DOHH2 (cell line): ENCODE measurements around the gene NDRG3.
A peak's percentile ranks its signal among the peaks of the same experiment; 100 is the strongest.

Experiments
- H3F3A ChIP-seq: fragments of 200-600 bp; sonication (generic), shearing (Covaris generic); 2 replicates; pipeline ENCODE4 v1.6.0; 2016; ENCODE audit warnings: antibody characterized with exemption, mild to moderate bottlenecking; ENCODE audit not compliant: control insufficient read depth, insufficient read depth
- H3K27ac ChIP-seq: fragments of 200-600 bp; sonication (generic); 2 replicates; pipeline ENCODE4 v1.5.1; 2014; ENCODE audit warnings: low read depth, mild to moderate bottlenecking, low read length, moderate library complexity
- H3K27me3 ChIP-seq: fragments of 200-600 bp; sonication (generic); 2 replicates; pipeline ENCODE4 v1.6.1; 2014; ENCODE audit warnings: mild to moderate bottlenecking, low read length, mixed read lengths; ENCODE audit not compliant: control insufficient read depth
- H3K36me3 ChIP-seq: fragments of 200-600 bp; sonication (generic); 2 replicates; pipeline ENCODE4 v1.6.1; 2014; ENCODE audit warnings: mild to moderate bottlenecking, low read length, moderate library complexity, mixed read lengths; ENCODE audit not compliant: control insufficient read depth
- H3K4me1 ChIP-seq: fragments of 200-600 bp; sonication (generic); 2 replicates; pipeline ENCODE4 v1.6.1; 2014; ENCODE audit warnings: mild to moderate bottlenecking, low read length, mixed read lengths; ENCODE audit not compliant: control insufficient read depth
- H3K4me2 ChIP-seq: fragments of 200-600 bp; sonication (generic); 2 replicates; pipeline ENCODE4 v1.6.0; 2014; ENCODE audit warnings: mild to moderate bottlenecking, low read length, moderate library complexity
- H3K4me3 ChIP-seq: fragments of 200-600 bp; sonication (generic); 2 replicates; pipeline ENCODE4 v1.5.1; 2014; ENCODE audit warnings: mild to moderate bottlenecking, low read length, mixed read lengths
- H3K79me2 ChIP-seq: fragments of 200-600 bp; sonication (generic); 2 replicates; pipeline ENCODE4 v1.6.1; 2014; ENCODE audit warnings: mild to moderate bottlenecking, low read length, mixed read lengths; ENCODE audit not compliant: control insufficient read depth
- H3K9me2 ChIP-seq: fragments of 200-600 bp; sonication (generic); replicated peaks from 2 replicates; pipeline ENCODE4 v1.6.1; 2014; ENCODE audit warnings: mild to moderate bottlenecking, low read length, mixed read lengths; ENCODE audit not compliant: control insufficient read depth
- H3K9me3 ChIP-seq: fragments of 200-600 bp; sonication (generic); 2 replicates; pipeline ENCODE4 v1.6.1; 2014; ENCODE audit warnings: antibody characterized with exemption, low read length, mixed read lengths; ENCODE audit not compliant: control insufficient read depth, insufficient read depth
- H4K20me1 ChIP-seq: fragments of 200-600 bp; sonication (generic); 2 replicates; pipeline ENCODE4 v1.6.0; 2014; ENCODE audit warnings: low read depth, mild to moderate bottlenecking, antibody characterized with exemption, low read length, moderate library complexity; ENCODE audit not compliant: control insufficient read depth, insufficient read depth
- CTCF ChIP-seq: fragments of 200-600 bp; sonication (generic); IDR thresholded peaks from one replicate; pipeline ENCODE4 v1.5.1; 2014; ENCODE audit warnings: antibody characterized with exemption, mild to moderate bottlenecking, low read depth, low read length; ENCODE audit not compliant: poor library complexity, severe bottlenecking
- EZH2phosphoT487 ChIP-seq: fragments of 200-600 bp; sonication (generic); IDR thresholded peaks from 2 replicates; pipeline ENCODE4 v1.6.1; 2017; ENCODE audit warnings: borderline replicate concordance, mild to moderate bottlenecking, antibody characterized with exemption, low read length, moderate library complexity, mixed read lengths

The NDRG3 gene

GRCh38 chr20:36606158-36607066, 139.5 kb downstream of the NDRG3 start:
- Histone ChIP-seq H4K20me1 (peaks cover 10% of the 10 kb centered on the region), H3K4me2 (peak overlapping the region; percentile 71), H3K27me3 (no peaks in the 10 kb centered on the region), H3K27ac (peak overlapping the region; percentile 58), H3K4me3 (peak overlapping the region; percentile 97), H3K4me1 (peaks cover 23% of the 10 kb centered on the region), H3K9me3 (no peaks in the 10 kb centered on the region), H3K36me3 (peaks cover 42% of the 10 kb centered on the region), H3K9me2 (no peaks in the 10 kb centered on the region), H3K79me2 (peaks cover 38% of the 10 kb centered on the region), H3F3A (peaks cover 12% of the 10 kb centered on the region)
- no peak for TF ChIP-seq EZH2phosphoT487
- no peak for TF ChIP-seq CTCF

GRCh38 chr20:36605399-36606157, 140.3 kb downstream of the NDRG3 start, which contains the start of gene RAB5IF:
Gene RAB5IF (plus strand): TSS chr20:36605779. CDS start chr20:36605952, 173 bp downstream.
- Histone ChIP-seq H3F3A (peaks cover 12% of the 10 kb centered on the region), H3K4me1 (peaks cover 24% of the 10 kb centered on the region), H3K4me2 (peak within 1 kb of the TSS; percentile 85), H3K9me2 (no peaks in the 10 kb centered on the region), H3K79me2 (peaks cover 38% of the 10 kb centered on the region), H3K9me3 (no peaks in the 10 kb centered on the region), H4K20me1 (peaks cover 10% of the 10 kb centered on the region), H3K27ac (peak within 1 kb of the TSS; percentile 83), H3K4me3 (peak within 1 kb of the TSS; percentile 97), H3K36me3 (peaks cover 36% of the 10 kb centered on the region), H3K27me3 (no peaks in the 10 kb centered on the region)
- TF ChIP-seq CTCF (peak; percentile 92), EZH2phosphoT487 (no peak)

- Histone ChIP-seq H3K36me3 (peaks cover 30% of the 10 kb centered on the region), H3K4me2 (peak overlapping the region; percentile 85), H3K9me2 (no peaks in the 10 kb centered on the region), H4K20me1 (peaks cover 10% of the 10 kb centered on the region), H3F3A (peaks cover 15% of the 10 kb centered on the region), H3K4me3 (peak overlapping the region; percentile 97), H3K9me3 (no peaks in the 10 kb centered on the region), H3K27ac (peak overlapping the region; percentile 83), H3K4me1 (peaks cover 29% of the 10 kb centered on the region), H3K27me3 (no peaks in the 10 kb centered on the region), H3K79me2 (peaks cover 38% of the 10 kb centered on the region)
- TF ChIP-seq CTCF, result no peak
- no peak for TF ChIP-seq EZH2phosphoT487
Observed at GRCh38 chr20:36604952-36605398, 140.9 kb downstream of the NDRG3 start.
